HK-2 (cell line): ENCODE measurements around the gene PEAK1.
"Not testable (repeated sequence)": the region's sequence is repeated elsewhere in the genome, so short reads cannot be mapped to it uniquely, and the experiment has no call there.

Source experiments
- DNase-seq: peaks from one replicate; pipeline ENCODE4 v3.0.0-alpha.2; 2018; ENCODE audit not compliant: unreplicated experiment

Gene PEAK1

DNA sequence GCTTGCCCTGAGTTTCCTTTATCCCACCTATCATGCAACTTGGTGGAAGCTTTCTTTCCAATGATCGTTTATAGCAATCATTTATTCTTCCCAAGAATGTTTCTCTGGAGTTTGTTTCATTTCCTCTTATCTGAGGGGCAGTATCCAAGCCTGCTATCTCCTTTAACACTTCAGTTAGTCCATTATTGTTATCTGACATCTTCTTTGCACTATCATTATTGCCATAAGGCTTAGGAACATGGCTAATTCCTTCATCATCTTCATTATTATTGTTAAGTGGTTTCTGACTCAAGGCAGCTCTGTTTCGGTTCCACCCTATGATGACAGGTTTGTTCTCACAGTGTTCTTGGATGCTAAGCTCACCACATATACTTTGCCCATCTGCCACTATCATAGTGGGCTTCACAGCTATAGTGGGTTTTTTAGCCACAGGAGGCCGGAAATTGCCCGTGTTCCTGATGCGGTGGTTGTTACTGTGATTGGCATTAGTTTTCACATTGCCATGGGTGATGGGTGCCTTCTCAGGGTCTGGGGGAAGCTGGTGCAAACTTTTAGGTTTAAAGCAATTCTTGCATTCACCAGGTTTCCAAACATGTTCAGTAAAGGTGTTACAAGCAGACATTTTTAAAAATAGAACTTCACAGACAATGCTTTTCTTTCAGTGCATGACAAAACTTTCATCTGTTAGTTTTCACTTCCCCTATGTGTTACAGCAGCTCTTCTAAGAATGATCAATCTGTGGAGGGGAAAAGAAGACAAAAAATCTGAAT is 238.4 kb downstream of the PEAK1 start:
- DNase-seq: no peak

DNA sequence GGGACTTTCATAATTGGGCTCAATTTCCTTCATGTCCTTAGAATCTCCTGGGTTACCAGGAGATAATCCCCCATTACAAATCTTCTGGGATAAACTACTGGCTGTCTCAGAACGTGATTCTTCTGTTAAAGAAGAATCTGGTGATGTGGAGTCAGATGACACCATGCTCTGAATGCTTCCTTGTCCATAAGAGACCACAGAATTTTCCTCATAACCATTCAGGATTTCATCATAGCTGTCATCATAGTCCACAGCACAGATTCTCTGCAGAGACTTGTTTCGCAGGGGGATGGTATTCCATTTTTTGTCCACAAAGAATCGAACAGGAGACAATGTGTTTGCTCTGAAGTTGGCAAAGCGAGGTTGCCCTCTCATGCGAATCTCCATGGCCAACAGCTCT is 239.1 kb downstream of the PEAK1 start:
- DNase-seq: no peak

GRCh38 chr15:77180270-77180669 is 239.6 kb downstream of the PEAK1 start:
- DNase-seq: no peak

DNA sequence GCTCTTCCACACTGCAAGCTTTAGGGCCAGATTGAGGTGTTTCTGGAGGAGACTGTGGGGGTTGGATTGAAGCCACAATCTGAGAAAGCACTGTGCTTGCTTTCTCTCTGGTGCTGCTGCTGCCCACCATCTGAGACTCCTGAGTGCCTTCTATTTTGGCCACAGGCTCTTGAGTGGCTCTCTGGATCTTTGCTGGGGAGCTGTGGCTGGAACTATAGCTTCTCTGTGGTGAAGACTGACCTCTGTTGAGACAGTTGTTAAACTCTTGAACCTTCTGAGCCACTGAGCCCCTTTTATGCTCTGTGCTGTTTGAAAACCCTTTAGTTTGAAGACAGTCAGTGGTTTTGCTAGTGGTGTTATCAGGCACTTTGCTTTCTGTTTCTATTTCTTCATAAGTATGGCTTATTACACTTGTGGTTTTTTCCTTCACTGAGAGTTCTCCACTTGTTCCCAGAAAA is 240.3 kb downstream of the PEAK1 start:
- DNase-seq: no peak

- DNase-seq: no peak
Observed at GRCh38 chr15:77178411-77178810, 241.5 kb downstream of the PEAK1 start.

DNA sequence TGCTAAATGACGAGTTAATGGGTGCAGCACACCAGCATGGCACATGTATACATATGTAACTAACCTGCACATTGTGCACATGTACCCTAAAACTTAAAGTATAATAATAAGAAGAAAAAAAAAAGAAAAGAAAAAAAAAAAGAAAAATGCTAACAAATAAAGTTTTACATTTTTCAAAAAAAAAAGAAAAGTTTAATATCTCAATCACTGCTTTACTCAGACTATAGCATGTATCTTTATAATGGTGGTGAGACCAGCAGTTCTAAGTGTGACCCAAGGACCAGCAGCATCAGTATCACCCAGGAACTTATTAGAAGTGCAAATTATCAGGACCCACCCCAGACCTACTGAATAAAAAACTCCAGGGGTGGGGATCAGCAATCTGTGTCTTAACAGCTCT is 243.8 kb downstream of the PEAK1 start:
- not testable (repeated sequence) for DNase-seq

GRCh38 chr15:77173487-77173886 is 246.4 kb downstream of the PEAK1 start:
- no peak for DNase-seq

- no peak for DNase-seq
Observed at GRCh38 chr15:77171221-77171967, 248.5 kb downstream of the PEAK1 start.

- no peak for DNase-seq
Observed at GRCh38 chr15:77168616-77169015, 251.3 kb downstream of the PEAK1 start.

DNA sequence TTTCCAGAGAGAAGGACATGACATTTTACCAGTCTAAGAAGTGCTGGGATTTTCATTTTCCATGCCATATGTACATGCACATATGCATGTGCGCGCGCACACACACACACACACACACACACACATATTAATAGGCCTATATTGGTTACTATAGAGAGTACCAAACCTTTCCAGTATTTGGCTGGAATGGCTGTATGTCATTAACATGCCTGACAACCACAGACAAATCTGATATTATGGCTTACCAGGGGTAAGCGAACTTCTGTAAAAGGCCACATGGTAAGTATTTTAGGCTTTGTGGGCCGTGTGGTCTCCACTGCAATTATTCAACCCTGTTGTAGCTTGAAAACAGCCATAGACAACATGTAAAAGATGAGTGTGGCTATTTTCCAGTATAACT is 251.8 kb downstream of the PEAK1 start:
- DNase-seq: no peak

DNA sequence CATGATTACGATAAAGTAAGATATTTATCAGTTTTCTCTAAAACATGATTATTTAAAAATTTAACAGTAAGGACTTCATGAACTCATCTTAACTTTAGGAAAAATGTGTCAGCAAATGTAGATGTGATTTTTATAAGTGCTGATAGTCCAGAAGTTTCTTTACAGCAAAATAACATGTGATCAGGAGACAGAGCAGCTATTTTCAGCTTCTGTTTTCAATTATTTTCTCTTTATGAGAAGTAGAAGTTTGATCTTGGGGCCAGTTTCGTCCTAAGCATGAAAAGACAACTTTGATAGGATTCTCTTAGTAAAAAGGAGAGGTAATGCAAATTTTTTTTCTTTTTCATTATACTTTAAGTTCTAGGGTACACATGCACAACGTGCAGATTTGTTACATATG is 252.5 kb downstream of the PEAK1 start:
- no peak for DNase-seq

- DNase-seq: no peak
Observed at GRCh38 chr15:77163781-77164384, 256.0 kb downstream of the PEAK1 start.

- no peak for DNase-seq
Observed at GRCh38 chr15:77162872-77163633, 256.9 kb downstream of the PEAK1 start.

- no peak for DNase-seq
Observed at GRCh38 chr15:77160562-77161478, 259.1 kb downstream of the PEAK1 start.

DNA sequence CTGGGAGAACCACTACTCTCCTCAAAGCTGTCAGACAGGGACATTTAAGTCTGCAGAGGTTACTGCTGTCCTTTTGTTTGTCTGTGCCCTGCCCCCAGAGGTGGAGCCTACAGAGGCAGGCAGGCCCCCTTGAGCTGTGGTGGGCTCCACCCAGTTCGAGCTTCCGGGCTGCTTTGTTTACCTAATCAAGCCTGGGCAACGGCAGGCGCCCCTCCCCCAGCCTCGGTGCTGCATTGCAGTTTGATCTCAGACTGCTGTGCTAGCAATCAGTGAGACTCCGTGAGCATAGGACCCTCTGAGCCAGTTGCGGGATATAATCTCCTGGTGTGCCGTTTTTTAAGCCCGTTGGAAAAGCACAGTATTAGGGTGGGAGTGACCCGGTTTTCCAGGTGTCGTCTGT is 263.9 kb downstream of the PEAK1 start:
- DNase-seq: not testable (repeated sequence)

DNA sequence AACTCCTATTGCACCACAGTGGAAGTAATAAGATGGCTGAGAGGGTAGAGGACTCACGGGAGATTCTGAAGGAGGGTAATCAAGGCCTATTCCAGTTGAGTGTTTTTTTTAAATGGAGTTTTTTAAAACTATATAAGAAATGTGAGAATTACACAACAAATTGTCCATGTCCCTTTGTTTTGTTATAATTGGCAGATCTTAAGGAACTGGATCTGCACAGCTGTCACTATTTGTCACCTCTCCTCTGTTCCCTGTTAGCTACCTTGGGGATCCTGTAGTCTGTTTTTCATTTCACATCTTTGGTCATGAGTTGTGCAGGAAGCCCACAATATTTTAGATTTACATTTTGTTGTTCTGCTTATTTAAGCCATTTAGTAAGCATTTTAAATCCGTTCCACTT is 271.7 kb downstream of the PEAK1 start:
- no peak for DNase-seq

GRCh38 chr15:77145370-77145769 is 274.5 kb downstream of the PEAK1 start:
- DNase-seq: no peak

DNA sequence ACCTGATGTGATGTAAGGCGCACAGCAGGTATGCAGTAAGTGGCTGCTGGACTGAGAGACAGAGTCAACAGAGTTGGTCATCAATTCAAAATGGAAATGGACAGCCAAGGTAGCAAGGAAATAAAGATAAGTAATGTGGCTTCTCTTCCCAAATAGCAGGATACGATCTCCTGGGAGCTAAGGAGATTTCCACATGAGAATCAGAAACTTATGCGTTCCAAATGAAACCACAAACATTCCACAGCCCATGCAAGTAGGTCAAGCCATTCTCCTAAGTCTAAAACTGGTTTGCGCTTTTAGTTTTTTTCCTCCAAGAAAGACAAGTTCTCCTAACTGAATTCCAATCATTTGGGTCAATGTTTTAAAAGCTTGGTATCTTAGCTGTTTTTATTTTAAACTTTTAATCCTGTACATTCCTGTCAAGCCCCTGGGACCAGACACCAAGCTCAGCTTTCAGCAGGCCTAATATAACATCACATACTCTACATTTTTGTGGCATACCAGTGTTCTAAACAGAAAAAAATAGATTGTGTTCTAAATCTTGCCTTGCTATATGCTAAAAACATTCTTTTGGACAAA is 275.3 kb downstream of the PEAK1 start:
- peak; percentile 2 for DNase-seq

GRCh38 chr15:77144026-77144425 is 275.9 kb downstream of the PEAK1 start:
- DNase-seq: no peak

- no peak for DNase-seq
Observed at GRCh38 chr15:77143616-77144015, 276.3 kb downstream of the PEAK1 start.

- no peak for DNase-seq
Observed at GRCh38 chr15:77143191-77143590, 276.7 kb downstream of the PEAK1 start.
